Subcutaneous abdominal adipose tissue (tissue), 5 donors: ENCODE results near the gene PRPSAP2.
"Not testable (repeated sequence)": the region's sequence is repeated elsewhere in the genome, so short reads cannot be mapped to it uniquely, and the experiment has no call there.

Experiments
- H3K27ac ChIP-seq: one replicate; pipeline ENCODE4 v1.7.0; 2013; ENCODE audit warnings: low read depth, mild to moderate bottlenecking, inconsistent platforms, low read length, moderate library complexity
- H3K27me3 ChIP-seq, 5 donors: one replicate each; pipeline ENCODE4 v1.7.0; 2013; ENCODE audit warnings: low read length in 5 of 5, inconsistent platforms in 1 of 5; ENCODE audit not compliant: control insufficient read depth in 5 of 5, insufficient read depth in 4 of 5
- H3K36me3 ChIP-seq, 5 donors: one replicate each; pipeline ENCODE4 v1.7.0; 2013; ENCODE audit warnings: low read length in 5 of 5; ENCODE audit not compliant: control insufficient read depth in 5 of 5, insufficient read depth in 5 of 5
- H3K4me1 ChIP-seq, 5 donors: one replicate each; pipeline ENCODE4 v1.7.0; 2013; ENCODE audit warnings: low read length in 5 of 5, mild to moderate bottlenecking in 3 of 5, moderate library complexity in 1 of 5; ENCODE audit not compliant: control insufficient read depth in 5 of 5, insufficient read depth in 5 of 5
- H3K4me3 ChIP-seq, 5 donors: one replicate each; pipeline ENCODE4 v1.7.0; 2013; ENCODE audit warnings: low read length in 5 of 5, low read depth in 1 of 5
- H3K9ac ChIP-seq, 5 donors: one replicate each; pipeline ENCODE4 v1.7.0; 2013; ENCODE audit warnings: low read length in 5 of 5, mild to moderate bottlenecking in 4 of 5, moderate library complexity in 3 of 5
- H3K9me3 ChIP-seq, 5 donors: one replicate each; pipeline ENCODE4 v1.7.0; 2013; ENCODE audit warnings: low read length in 5 of 5; ENCODE audit not compliant: control insufficient read depth in 5 of 5
- donor health status: healthy.
- donor health status: healthy.
- donor health status: healthy.
- donor health status: healthy.
- donor health status: healthy.

Gene PRPSAP2

DNA sequence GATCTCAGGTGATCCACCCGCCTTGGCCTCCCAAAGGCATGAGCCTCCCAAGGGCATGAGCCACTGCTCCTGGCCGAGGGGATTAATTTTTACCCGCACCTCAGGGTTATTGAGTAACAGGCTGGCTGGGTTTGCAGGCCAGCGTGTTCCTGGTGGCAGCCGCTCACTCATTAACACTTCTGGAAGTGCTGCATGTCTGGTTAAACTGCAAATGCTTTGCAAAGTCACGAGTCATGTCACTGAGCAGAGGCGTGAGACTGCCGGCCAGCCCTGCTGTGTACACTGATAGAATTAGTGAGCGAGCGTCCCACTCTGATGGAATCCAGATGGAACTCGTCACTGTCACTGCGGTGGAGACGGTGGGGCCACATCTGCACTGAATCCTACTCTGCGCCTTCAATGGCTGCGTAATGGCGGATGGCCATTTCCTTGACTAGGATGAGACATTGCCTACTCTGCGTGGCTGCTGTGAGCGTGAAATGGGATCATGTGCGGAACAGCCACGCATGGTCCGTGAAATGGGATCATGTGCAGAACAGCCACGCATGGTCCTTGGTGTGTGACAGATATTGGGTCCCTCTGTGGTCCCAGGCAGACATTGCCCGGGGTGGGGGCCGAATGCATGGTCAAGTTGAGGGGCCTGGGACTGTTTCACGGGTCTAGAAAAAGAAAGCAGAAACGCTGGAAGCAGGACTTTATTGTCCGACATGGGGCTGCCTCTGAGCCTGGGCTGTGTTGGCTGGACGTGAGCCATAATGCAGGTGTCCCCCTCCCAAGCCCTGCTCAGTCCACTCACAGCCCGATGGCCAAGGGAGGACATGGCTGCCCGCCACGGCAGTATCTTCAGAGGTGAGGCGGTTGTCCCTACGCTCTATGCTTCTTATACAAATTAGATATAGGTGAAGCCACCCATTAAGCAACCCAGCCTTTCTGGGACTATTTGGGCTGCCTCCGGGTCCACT is 93.3 kb downstream of the PRPSAP2 start:
- Histone ChIP-seq H3K9me3 (no peaks in the 10 kb centered on the region), H3K27ac (no peak overlapping the region), H3K4me3 (no peak overlapping the region), H3K36me3 (no peaks in the 10 kb centered on the region), H3K27me3 (peaks cover 0 to 20% (median 3%) of the 10 kb centered on the region in 5 donors), H3K4me1 (peaks cover 0 to 5% (median 0%) of the 10 kb centered on the region in 5 donors), H3K9ac (no peak overlapping the region)

- no peak within 1 kb of the TSS for H3K27ac ChIP-seq
- H3K4me1 ChIP-seq: peaks cover 0 to 5% (median 0%) of the 10 kb centered on the region in 5 donors
- no peak within 1 kb of the TSS for H3K4me3 ChIP-seq
- H3K9ac ChIP-seq: no peak within 1 kb of the TSS
- no peaks in the 10 kb centered on the region for H3K9me3 ChIP-seq
- H3K36me3 ChIP-seq: no peaks in the 10 kb centered on the region
- peaks cover 0 to 17% (median 3%) of the 10 kb centered on the region in 5 donors for H3K27me3 ChIP-seq
Observed at GRCh38 chr17:18951941-18952842, 94.3 kb downstream of the PRPSAP2 start, which contains the start of gene SLC5A10. SLC5A10 (plus strand) TSS chr17:18952165; CDS start chr17:18952206, 41 bp downstream.

GRCh38 chr17:18953231-18953728 is 95.3 kb downstream of the PRPSAP2 start:
- no peaks in the 10 kb centered on the region for H3K9me3 ChIP-seq
- no peak overlapping the region for H3K27ac ChIP-seq
- peaks cover 0 to 5% (median 0%) of the 10 kb centered on the region in 5 donors for H3K4me1 ChIP-seq
- no peak overlapping the region for H3K4me3 ChIP-seq
- H3K9ac ChIP-seq: no peak overlapping the region
- H3K27me3 ChIP-seq: peaks cover 0 to 17% (median 3%) of the 10 kb centered on the region in 5 donors
- H3K36me3 ChIP-seq: no peaks in the 10 kb centered on the region

DNA sequence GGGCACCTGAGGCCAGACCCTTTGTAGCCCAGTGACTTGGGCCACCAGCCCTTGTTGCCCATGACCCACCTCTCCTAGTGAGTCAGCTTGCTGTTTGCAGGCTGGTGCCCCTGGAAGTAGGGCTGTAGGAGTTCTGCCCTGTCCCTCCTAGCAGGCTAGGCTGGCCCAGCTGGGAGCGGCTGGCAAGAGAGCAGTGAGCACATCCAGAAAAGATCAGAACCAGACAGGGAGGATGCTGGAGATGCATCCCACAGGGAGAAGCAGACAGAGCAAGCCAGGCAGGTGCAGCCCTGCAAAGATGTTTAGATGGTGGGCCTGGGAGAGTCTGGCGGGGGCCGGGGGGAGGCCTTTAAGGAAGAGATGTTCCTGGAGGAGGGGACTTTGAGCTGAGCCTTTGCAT is 96.4 kb downstream of the PRPSAP2 start:
- H3K9ac ChIP-seq: peak overlapping the region in 1 of 5 donors; percentile 28

GRCh38 chr17:18955009-18955408 is 97.1 kb downstream of the PRPSAP2 start:
- no peaks in the 10 kb centered on the region for H3K36me3 ChIP-seq

More for the DNA sequence above, 96.4 kb downstream of the PRPSAP2 start:
- H3K36me3 ChIP-seq: no peaks in the 10 kb centered on the region
- H3K9me3 ChIP-seq: no peaks in the 10 kb centered on the region
- peaks cover 0 to 17% (median 3%) of the 10 kb centered on the region in 5 donors for H3K27me3 ChIP-seq
- no peak overlapping the region for H3K4me3 ChIP-seq
- H3K4me1 ChIP-seq: peaks cover 0 to 5% (median 0%) of the 10 kb centered on the region in 5 donors
- no peak overlapping the region for H3K27ac ChIP-seq

DNA sequence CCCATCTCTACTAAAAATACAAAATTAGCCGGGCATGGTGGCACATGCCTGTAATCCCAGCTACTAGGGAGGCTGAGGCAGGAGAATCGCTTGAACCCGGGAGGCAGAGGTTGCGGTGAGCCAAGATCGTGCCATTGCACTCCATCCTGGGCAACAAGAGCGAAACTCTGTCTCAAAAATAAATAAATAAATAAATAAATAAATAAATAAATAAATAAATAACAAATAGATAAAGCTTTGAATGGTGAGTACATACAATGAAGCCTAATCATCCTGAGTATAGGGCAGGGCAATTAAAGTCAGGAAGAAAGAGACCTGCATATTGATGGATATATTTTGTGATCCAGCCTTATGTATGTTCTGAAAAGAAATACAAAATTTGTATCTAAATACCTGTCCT is 98.1 kb downstream of the PRPSAP2 start:
- H3K4me3 ChIP-seq, H3K9me3 ChIP-seq, H3K4me1 ChIP-seq, H3K36me3 ChIP-seq, H3K27ac ChIP-seq, H3K9ac ChIP-seq: not testable (repeated sequence)
- H3K27me3 ChIP-seq: peaks cover 0 to 11% (median 3%) of the 10 kb centered on the region in 5 donors

More at GRCh38 chr17:18955009-18955408, 97.1 kb downstream of the PRPSAP2 start:
- H3K4me3 ChIP-seq: no peak overlapping the region
- no peak overlapping the region for H3K27ac ChIP-seq
- H3K9me3 ChIP-seq: no peaks in the 10 kb centered on the region
- no peak overlapping the region for H3K9ac ChIP-seq
- peaks cover 0 to 13% (median 3%) of the 10 kb centered on the region in 5 donors for H3K27me3 ChIP-seq
- no peaks in the 10 kb centered on the region for H3K4me1 ChIP-seq

- Histone ChIP-seq H3K27ac (no peak overlapping the region), H3K4me3 (no peak overlapping the region), H3K9me3 (no peaks in the 10 kb centered on the region), H3K36me3 (no peaks in the 10 kb centered on the region), H3K9ac (no peak overlapping the region), H3K27me3 (peaks cover 0 to 6% (median 0%) of the 10 kb centered on the region in 5 donors), H3K4me1 (peaks cover 0 to 10% (median 2%) of the 10 kb centered on the region in 5 donors)
Observed at GRCh38 chr17:18956581-18956980, 98.7 kb downstream of the PRPSAP2 start.

DNA sequence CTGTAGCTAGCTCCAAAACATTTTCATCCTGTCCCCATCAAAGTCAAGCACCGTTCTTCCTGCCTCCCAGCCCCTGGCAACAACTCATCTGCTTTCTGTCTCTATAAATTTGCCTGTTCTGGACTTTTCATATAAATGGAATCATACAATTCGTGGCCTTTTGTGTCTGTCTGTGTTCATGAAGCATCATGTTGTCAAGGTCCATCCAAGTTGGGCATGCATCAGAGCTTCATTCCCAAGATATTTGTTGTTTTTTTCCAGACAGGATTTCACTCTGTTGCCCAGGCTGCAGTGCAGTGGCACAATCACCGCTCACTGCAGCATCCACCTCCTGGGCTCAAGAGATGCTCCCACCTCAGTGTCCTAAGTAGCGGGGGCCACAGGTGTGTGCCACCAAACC is 99.9 kb downstream of the PRPSAP2 start:
- H3K27ac ChIP-seq: no peak overlapping the region
- H3K4me3 ChIP-seq: no peak overlapping the region
- H3K9ac ChIP-seq: no peak overlapping the region
- no peaks in the 10 kb centered on the region for H3K27me3 ChIP-seq
- H3K4me1 ChIP-seq: peaks cover 0 to 16% (median 2%) of the 10 kb centered on the region in 5 donors
- no peaks in the 10 kb centered on the region for H3K9me3 ChIP-seq
- H3K36me3 ChIP-seq: no peaks in the 10 kb centered on the region

- peaks cover 0 to 21% (median 2%) of the 10 kb centered on the region in 5 donors for H3K4me1 ChIP-seq
- H3K27ac ChIP-seq: no peak overlapping the region
- no peaks in the 10 kb centered on the region for H3K9me3 ChIP-seq
- H3K27me3 ChIP-seq: no peaks in the 10 kb centered on the region
- H3K36me3 ChIP-seq: no peaks in the 10 kb centered on the region
- H3K4me3 ChIP-seq: no peak overlapping the region
- H3K9ac ChIP-seq: no peak overlapping the region
Observed at GRCh38 chr17:18958611-18959010, 100.7 kb downstream of the PRPSAP2 start.
